Heart left ventricle (tissue), 16 donors: ENCODE results near the gene DOCK4. TPM values are rescaled to one million over a fixed set of nuclear protein-coding genes. Genes with fewer than 3 reads are reported as not detected.

ENCODE experiments used
- ATAC-seq, 4 donors: fragments of 200-7000 bp; cut with Tn5 transposase; one replicate each; pipeline ENCODE4 v1.9.1; 2020 to 2022; ENCODE audit warnings: moderate library complexity in 4 of 4, mild to moderate bottlenecking in 3 of 4, moderate number of reproducible peaks in 1 of 4
- DNase-seq, 5 donors: peaks; one replicate each; pipeline ENCODE4 v3.0.0-alpha.2; 2020
- H3K27ac ChIP-seq, 12 donors: fragments of 200-600 bp; sonication (generic) in 4 of 12; one replicate each; pipeline versions ENCODE4 v1.5.0 to v1.8.0; 2016 to 2022; ENCODE audit warnings: mild to moderate bottlenecking in 2 of 12
- H3K27me3 ChIP-seq, 9 donors: fragments of 200-600 bp; sonication (generic) in 2 of 9; one replicate each; pipeline versions ENCODE4 v1.5.1 to v1.8.0; 2016 to 2022; ENCODE audit warnings: mild to moderate bottlenecking in 3 of 9
- H3K36me3 ChIP-seq, 9 donors: fragments of 200-600 bp; sonication (generic) in 2 of 9; one replicate each; pipeline versions ENCODE4 v1.5.0 to v1.8.0; 2018 to 2022; ENCODE audit warnings: mild to moderate bottlenecking in 2 of 9
- H3K4me1 ChIP-seq, 12 donors: fragments of 200-600 bp; sonication (generic) in 4 of 12; one replicate each; pipeline versions ENCODE4 v1.5.0 to v1.8.0; 2016 to 2022; ENCODE audit warnings: mild to moderate bottlenecking in 3 of 12
- H3K4me3 ChIP-seq, 12 donors: fragments of 200-600 bp; sonication (generic) in 4 of 12; one replicate each; pipeline versions ENCODE4 v1.5.0 to v1.8.0; 2017 to 2022; ENCODE audit warnings: mild to moderate bottlenecking in 9 of 12, moderate library complexity in 4 of 12
- H3K9me3 ChIP-seq, 12 donors: fragments of 200-600 bp; sonication (generic) in 4 of 12; one replicate each; pipeline versions ENCODE4 v1.5.0 to v1.8.0; 2016 to 2022; ENCODE audit warnings: mild to moderate bottlenecking in 1 of 12
- POLR2A ChIP-seq, 2 donors: fragments of 450-650 bp; IDR thresholded peaks; one replicate each; pipeline ENCODE4 v1.6.1; 2017; ENCODE audit warnings: antibody characterized with exemption in 2 of 2, mild to moderate bottlenecking in 2 of 2, moderate library complexity in 2 of 2
- WGBS, 4 donors: extraction: QIAGEN DNeasy Blood & Tissue Kit in 2 of 4; methylation state at CpG; one replicate each; pipeline versions ENCODE4 v1.1.5 to v1.1.7; 2013 to 2018; 5-methylcytosine and 5-hydroxymethylcytosine counted together
- intact Hi-C, 10 donors: fragments of 100-400 bp; cut with DNase I; formaldehyde crosslinking; loops; one replicate each; pipeline versions ENCODE4 v1.11.1 to v1.14.2; 2022
- polyA plus RNA-seq, 2 donors: library from polyadenylated mRNA; stranded (reverse); fragments of 200-250 nt; gene quantifications; one replicate each; pipeline ENCODE4 v1.2.3, GENCODE V29; 2013
- total RNA-seq, 9 donors: library from RNA; depleted of rRNA in 2 of 9; stranded (reverse); fragments of >200 nt in 2 of 9; fragmentation: NEBNext Ultra II Directional in 3 of 9; extraction: Animal tissue kit (Norgen Biotek cat#: 25700) in 3 of 9; gene quantifications; one replicate each; pipeline versions ENCODE4 v1.1.0 to v1.2.4, GENCODE V29; 2016 to 2023
- TF ChIP-seq, protein P1 (sequence below), 12 donors: fragments of 200-600 bp; sonication (generic) in 4 of 12; IDR thresholded peaks; one replicate each; pipeline versions ENCODE4 v1.5.0 to v1.8.0; 2018 to 2022; ENCODE audit warnings: antibody characterized with exemption in 12 of 12, mild to moderate bottlenecking in 5 of 12
- donor health status: ischemic (EF 13 %, LVEDD 7.1; RV severe dilation, severe dysfunction).
- donor health status: healthy with polysubstance abuse.
- donor health status: DM: no; HTN: yes; CAD: no.
- donor health status: DM: no; HTN: no; CAD: no.
- donor health status: ischemic (EF 25% LVEDD 6.9; RV normal size, moderate dysfunction).
- donor health status: ischemic (EF 25% LVEDD 5.7; RV mildly dilated, moderate dysfunction).
- donor health status: healthy.
- donor health status: DM: yes; HTN: yes; CAD: no.
- donor health status: ischemic (EF 35%, LVEDD 5.7; RV mildly dilated, moderate dysfunction).
- donor health status: nonischemic (EF 11% LVEDD 7.7; RV severe dilation, severe dysfunction).
- donor health status: DM: yes; HTN: yes; CAD: no.
- donor health status: PGD.
- donor health status: ischemic (EF 29% LVEDD 5.4; RV normal size, mild dysfunction).
- donor health status: nonischemic (EF 23%, LVEDD 6.1; RV moderate dilation, normal function).

The DOCK4 gene
- total and polyA plus RNA-seq, 11 donors: 5.1 to 40.8 (median 13.1) TPM

DNA sequence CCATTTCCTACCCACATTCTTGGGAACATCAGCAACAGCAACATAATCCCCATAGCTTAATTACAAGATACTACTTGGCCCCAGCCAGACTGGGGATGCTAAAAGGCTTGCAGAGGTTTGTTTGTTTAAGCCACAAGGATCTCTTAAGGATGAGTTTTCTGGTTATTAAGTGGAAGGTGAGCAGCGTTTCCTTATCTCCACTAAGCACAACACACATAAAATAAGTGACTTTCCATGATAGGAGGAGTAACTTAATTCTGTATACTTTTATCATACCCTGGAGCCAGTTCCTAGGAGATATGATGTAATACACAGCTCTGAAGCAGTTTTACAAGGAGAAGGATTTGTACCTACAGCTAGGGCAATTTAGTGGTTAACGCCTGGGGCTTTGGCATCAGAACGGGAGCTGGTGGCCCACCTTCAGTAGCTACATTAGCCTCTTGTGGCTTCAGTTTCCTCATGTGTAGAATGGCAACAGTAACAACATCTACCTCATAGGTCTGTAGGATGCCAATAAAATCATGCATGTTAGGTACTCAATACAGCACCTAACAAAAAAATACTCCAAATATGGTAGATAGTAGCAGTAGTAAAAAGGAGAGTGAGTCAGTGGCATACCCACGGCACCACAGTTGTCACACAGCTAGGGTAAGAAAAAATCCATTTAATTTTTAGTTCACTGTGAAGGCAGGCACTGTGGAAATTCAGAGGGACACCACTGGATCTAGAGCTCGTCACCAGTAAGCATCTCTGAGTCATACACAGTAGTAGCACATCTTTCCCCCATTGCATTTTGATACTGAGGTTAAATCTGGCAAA, 55.2 kb downstream of the DOCK4 start:
- DNase-seq (no peak), ATAC-seq (peak in 1 of 4 donors; percentile 26)
- intact Hi-C loops: no loop called here
- Histone ChIP-seq H3K9me3 (no peaks in the 10 kb centered on the region), H3K4me3 (no peak overlapping the region), H3K27ac (no peak overlapping the region), H3K36me3 (no peaks in the 10 kb centered on the region), H3K27me3 (no peaks in the 10 kb centered on the region), H3K4me1 (peaks cover 0 to 15% (median 0%) of the 10 kb centered on the region in 12 donors)
- no peak for TF ChIP-seq POLR2A (IDR thresholded peaks at IDR 0.05)
- TF ChIP-seq, protein P1, sequence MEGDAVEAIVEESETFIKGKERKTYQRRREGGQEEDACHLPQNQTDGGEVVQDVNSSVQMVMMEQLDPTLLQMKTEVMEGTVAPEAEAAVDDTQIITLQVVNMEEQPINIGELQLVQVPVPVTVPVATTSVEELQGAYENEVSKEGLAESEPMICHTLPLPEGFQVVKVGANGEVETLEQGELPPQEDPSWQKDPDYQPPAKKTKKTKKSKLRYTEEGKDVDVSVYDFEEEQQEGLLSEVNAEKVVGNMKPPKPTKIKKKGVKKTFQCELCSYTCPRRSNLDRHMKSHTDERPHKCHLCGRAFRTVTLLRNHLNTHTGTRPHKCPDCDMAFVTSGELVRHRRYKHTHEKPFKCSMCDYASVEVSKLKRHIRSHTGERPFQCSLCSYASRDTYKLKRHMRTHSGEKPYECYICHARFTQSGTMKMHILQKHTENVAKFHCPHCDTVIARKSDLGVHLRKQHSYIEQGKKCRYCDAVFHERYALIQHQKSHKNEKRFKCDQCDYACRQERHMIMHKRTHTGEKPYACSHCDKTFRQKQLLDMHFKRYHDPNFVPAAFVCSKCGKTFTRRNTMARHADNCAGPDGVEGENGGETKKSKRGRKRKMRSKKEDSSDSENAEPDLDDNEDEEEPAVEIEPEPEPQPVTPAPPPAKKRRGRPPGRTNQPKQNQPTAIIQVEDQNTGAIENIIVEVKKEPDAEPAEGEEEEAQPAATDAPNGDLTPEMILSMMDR (IDR thresholded peaks at IDR 0.05): no peak
- WGBS, 4 donors: 84 to 92% (median 90%) methylated on average over 5 of the region's 5 CpGs

DNA sequence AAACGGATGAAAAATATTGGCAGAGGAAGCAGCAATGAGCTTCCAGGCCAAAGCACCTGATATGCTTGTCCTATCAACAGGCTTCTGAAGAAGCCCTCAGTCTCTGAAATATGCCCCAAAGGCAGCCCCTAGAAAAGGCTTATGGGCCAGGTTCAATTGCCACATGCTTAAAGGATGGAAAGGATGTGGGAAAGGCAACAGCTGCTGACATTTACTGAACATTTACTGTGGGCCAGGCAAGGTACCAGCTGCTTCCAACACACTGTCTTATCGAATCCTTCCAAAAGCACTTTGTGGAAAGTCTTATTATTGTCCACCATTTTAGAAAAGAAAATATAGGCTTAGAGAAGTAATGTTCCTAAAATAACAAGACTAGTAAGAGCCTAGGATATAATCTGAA, 56.5 kb downstream of the DOCK4 start:
- H3K36me3 ChIP-seq: no peaks in the 10 kb centered on the region
- H3K27ac ChIP-seq: no peak overlapping the region
- no peaks in the 10 kb centered on the region for H3K9me3 ChIP-seq
- 57 to 71% (median 64%) methylated on average over 2 of the region's 2 CpGs for whole genome bisulfite sequencing, 4 donors
- H3K4me3 ChIP-seq: no peak overlapping the region
- peaks cover 0 to 19% (median 3%) of the 10 kb centered on the region in 12 donors for H3K4me1 ChIP-seq
- intact Hi-C loops: no loop called here
- DNase-seq: no peak
- TF ChIP-seq POLR2A (IDR thresholded peaks at IDR 0.05): no peak
- TF ChIP-seq, protein P1 (IDR thresholded peaks at IDR 0.05): no peak
- H3K27me3 ChIP-seq: no peaks in the 10 kb centered on the region
- ATAC-seq: no peak

DNA sequence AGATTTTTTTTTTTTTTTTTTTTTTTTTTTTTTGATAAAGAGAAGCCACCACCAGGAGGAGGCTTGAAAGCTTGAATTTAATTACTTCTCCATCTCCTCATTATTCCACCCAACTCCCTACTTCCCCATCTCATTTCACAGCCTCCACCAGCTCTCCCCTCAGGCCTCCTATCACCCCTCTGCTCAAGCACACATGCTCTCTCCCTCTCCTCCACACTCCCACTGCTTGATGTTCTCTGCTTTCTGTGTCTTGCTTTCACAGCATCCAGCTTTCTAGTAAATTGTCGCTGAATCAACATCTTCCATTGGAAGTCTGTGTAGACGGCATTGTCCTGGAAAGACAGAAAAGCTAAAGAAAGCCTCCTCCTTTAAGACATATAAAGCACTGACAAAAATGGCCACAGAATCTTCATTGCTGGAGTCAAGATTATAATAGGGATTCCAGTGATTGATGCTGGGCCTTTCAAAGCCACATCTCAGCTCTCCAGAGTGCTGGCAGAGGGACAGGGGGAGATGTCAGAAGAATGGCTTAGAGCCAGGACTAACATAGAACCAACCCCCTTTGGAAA, 58.3 kb downstream of the DOCK4 start:
- Histone ChIP-seq H3K4me1 (peaks cover 0 to 37% (median 18%) of the 10 kb centered on the region in 12 donors), H3K36me3 (no peaks in the 10 kb centered on the region), H3K27me3 (no peaks in the 10 kb centered on the region), H3K27ac (no peak overlapping the region), H3K4me3 (no peak overlapping the region), H3K9me3 (no peaks in the 10 kb centered on the region)
- intact Hi-C loops: no loop called here
- TF ChIP-seq POLR2A (IDR thresholded peaks at IDR 0.05): no peak
- TF ChIP-seq, protein P1 (IDR thresholded peaks at IDR 0.05): peak in 1 of 12 donors; percentile 10
- 70 to 100% (median 87%) methylated on average over 2 of the region's 2 CpGs for WGBS, 4 donors
- ATAC-seq (no peak), DNase-seq (peak in 1 of 5 donors; percentile 36)

DNA sequence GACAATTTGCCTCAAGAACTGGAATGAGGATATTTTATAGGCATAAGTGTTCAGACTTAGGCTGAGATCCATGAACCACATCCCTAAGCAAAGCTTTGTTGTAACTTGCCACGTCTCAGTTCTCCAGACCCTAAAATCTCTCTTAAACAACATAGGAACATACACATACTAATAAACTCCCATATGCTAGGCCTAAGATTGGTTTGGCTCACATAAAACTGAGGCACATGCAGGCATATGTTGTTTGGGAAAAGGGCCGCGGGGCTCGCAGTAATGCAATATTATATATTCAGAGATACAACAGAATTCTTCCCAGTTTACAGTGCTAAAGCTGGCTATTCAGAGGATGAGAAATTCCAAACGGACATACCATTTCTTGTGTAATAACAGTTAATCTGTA, 61.0 kb downstream of the DOCK4 start:
- H3K27me3 ChIP-seq: no peaks in the 10 kb centered on the region
- 95 to 98% (median 96%) methylated on average over 5 of the region's 5 CpGs for WGBS, 4 donors
- H3K27ac ChIP-seq: no peak overlapping the region
- ATAC-seq: no peak
- H3K9me3 ChIP-seq: no peaks in the 10 kb centered on the region
- TF ChIP-seq, protein P1 (IDR thresholded peaks at IDR 0.05): no peak
- no peak for TF ChIP-seq POLR2A (IDR thresholded peaks at IDR 0.05)
- no peak for DNase-seq
- H3K36me3 ChIP-seq: no peaks in the 10 kb centered on the region
- H3K4me1 ChIP-seq: peaks cover 0 to 48% (median 21%) of the 10 kb centered on the region in 12 donors
- no peak overlapping the region for H3K4me3 ChIP-seq
- intact Hi-C loops: no loop called here
